Measurements from ENCODE around the gene ABI3BP. TPM values are rescaled to one million over a fixed set of nuclear protein-coding genes. Genes with fewer than 3 reads are reported as not detected.

Gene ABI3BP
- total RNA-seq, 2 donors from 2014 or later = not detected

DNA sequence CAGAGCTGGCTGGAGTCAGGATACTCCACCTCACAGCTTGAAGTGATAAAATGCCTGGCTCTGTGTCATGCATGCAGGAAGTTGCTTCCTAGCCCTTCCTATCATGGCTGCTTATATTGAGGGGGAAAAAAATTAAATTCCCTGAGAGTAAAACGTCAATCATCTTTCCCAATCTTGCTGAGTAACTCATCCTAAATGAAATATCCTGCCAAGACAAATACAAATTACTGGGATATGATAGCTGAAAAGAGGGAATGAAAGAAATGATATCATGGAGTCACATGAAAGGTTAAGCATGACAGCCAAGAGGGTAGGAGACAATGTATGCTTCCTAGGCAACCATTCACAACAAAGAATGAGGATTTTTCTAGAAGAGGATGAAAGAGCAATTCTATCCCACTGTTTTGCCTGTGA lies 110.6 kb downstream of the ABI3BP start:
- Mint-ChIP-seq H3K27me3 (peaks cover 24% of the 10 kb centered on the region), H3K27ac (no peak overlapping the region), H3K4me1 (no peaks in the 10 kb centered on the region), H3K36me3 (ENCODE audit: low read depth) (no peaks in the 10 kb centered on the region), H3K4me3 (no peak overlapping the region)
- DNase-seq (no peak), ATAC-seq (no peak)
- H3K9me3 ChIP-seq (ENCODE audit: control insufficient read depth, low read length, poor library complexity, severe bottlenecking) = no peaks in the 10 kb centered on the region

DNA sequence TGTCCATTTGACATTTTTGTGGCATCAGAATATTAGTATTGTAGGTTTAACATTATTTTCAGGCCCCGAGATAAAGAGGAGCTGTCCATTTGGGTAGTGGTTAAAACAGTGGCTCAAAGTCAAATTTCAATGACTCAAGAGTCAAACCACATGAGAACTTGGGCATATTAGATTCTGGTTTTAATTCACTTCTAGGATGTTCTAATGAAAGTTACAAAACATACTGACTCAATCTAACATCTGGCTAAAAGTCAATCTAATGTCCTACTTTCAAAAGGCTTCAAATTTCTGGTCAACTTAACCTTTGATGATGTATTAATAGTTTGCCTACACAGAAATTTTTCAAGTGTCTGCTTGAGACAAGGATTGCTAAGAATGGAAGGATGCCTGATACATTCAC lies 112.4 kb downstream of the ABI3BP start:
- Mint-ChIP-seq H3K4me3 (no peak overlapping the region), H3K4me1 (no peaks in the 10 kb centered on the region), H3K27me3 (peaks cover 29% of the 10 kb centered on the region), H3K36me3 (ENCODE audit: low read depth) (no peaks in the 10 kb centered on the region), H3K27ac (no peak overlapping the region)
- ATAC-seq (no peak), DNase-seq (no peak)
- H3K9me3 ChIP-seq (ENCODE audit: control insufficient read depth, low read length, poor library complexity, severe bottlenecking) = no peaks in the 10 kb centered on the region

DNA sequence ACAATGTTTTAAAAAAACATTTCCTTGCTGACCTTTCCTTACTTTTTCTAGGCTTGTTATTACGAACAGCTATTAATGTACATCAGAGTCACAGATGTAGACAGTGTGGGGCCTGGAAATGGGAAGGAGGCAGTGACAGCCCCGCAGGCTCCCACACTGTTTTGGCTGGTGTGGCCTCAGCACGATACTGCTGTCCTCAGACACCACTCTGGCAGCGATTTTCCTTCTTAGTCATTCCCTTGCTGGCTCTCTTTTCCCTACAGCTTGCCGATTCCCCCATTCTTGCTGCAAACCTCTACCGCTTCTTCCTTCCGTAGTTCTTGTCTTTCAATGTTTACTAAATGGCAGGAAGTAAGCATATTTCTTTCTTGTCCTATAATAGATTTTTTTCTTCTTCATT lies 113.1 kb downstream of the ABI3BP start:
- DNase-seq (no peak), ATAC-seq (no peak)
- H3K4me3 Mint-ChIP-seq = no peak overlapping the region
- H3K9me3 ChIP-seq (ENCODE audit: control insufficient read depth, low read length, poor library complexity, severe bottlenecking) = no peaks in the 10 kb centered on the region
- no peak overlapping the region for H3K27ac Mint-ChIP-seq
- peaks cover 34% of the 10 kb centered on the region for H3K27me3 Mint-ChIP-seq
- no peaks in the 10 kb centered on the region for H3K36me3 Mint-ChIP-seq (ENCODE audit: low read depth)
- no peaks in the 10 kb centered on the region for H3K4me1 Mint-ChIP-seq

DNA sequence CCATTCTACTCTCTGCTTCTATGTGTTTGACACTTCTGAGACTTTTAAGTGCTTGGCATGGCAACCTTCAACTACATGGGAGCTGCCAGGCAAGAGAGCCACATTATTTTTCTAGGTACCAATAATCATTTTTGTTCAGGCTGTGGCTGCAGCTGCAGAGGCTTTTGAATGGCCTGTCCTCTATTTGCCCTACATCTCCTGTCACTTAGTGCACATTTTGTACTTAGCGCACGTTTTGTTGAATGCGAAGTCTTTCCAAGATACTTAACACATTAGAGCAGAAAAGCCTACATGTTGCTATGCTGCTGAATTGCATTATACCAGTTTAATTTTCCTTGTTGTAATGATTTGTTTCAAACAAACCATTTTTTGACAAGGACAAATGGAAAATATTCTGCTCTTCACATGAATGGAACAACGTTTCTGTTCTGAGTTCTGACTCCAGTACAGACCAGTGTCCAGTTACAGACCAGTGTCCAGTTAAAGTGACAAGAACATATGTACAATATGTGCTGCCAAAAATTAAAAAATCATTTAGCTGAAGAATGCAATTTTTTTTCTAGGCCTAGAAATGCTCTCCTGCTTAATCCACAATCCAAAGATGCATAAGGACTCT lies 113.9 kb downstream of the ABI3BP start:
- Mint-ChIP-seq H3K4me1 (no peaks in the 10 kb centered on the region), H3K27me3 (peaks cover 32% of the 10 kb centered on the region), H3K4me3 (no peak overlapping the region), H3K27ac (no peak overlapping the region), H3K36me3 (ENCODE audit: low read depth) (no peaks in the 10 kb centered on the region)
- H3K9me3 ChIP-seq (ENCODE audit: control insufficient read depth, low read length, poor library complexity, severe bottlenecking) = no peaks in the 10 kb centered on the region
- ATAC-seq (no peak), DNase-seq (no peak)

DNA sequence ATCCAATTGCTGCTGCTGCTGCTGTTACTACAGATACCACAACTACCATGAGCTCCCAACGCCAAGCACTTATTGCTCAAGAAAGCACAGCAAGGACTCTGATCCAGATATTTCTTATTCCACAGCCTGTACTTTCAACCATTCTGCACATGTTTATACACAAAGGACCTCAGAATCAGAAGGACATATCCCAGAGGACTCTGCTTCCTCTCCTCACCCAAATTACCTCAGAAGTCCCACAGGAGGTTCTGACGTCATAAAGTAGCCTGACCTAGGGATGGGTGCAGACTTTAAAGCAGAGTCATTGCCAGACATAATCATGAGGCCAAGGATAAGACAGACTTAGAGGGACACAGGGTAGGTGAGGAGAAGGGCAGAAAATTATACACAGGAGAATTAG lies 115.9 kb downstream of the ABI3BP start:
- ATAC-seq (no peak), DNase-seq (no peak)
- H3K4me1 Mint-ChIP-seq = no peaks in the 10 kb centered on the region

DNA sequence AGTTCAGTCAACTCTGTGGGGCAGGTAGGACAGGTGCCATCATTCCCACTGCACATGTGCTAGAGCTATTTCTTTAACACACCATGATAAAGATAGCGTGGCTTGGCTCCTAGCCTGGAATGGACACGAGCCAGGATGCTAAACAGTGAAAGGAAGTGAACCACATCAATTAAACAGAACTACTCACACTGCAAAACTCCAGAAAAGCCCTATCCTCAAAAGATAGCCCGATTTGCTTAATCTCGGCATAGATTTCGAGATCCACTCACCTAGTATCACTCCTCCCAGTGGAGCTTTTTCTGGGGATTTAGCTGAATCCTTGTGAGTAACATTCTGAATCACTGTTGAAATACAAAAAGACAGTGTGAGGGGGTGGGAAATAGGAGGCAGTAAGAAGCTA lies 118.0 kb downstream of the ABI3BP start:
- ATAC-seq (no peak), DNase-seq (no peak)
- Mint-ChIP-seq H3K27ac (no peak overlapping the region), H3K36me3 (ENCODE audit: low read depth) (no peaks in the 10 kb centered on the region), H3K4me1 (no peaks in the 10 kb centered on the region), H3K4me3 (no peak overlapping the region), H3K27me3 (peaks cover 39% of the 10 kb centered on the region)
- no peaks in the 10 kb centered on the region for H3K9me3 ChIP-seq (ENCODE audit: control insufficient read depth, low read length, poor library complexity, severe bottlenecking)

More for the DNA sequence above, 115.9 kb downstream of the ABI3BP start:
- no peak overlapping the region for H3K4me3 Mint-ChIP-seq
- H3K9me3 ChIP-seq (ENCODE audit: control insufficient read depth, low read length, poor library complexity, severe bottlenecking) = no peaks in the 10 kb centered on the region
- no peaks in the 10 kb centered on the region for H3K36me3 Mint-ChIP-seq (ENCODE audit: low read depth)
- no peak overlapping the region for H3K27ac Mint-ChIP-seq
- H3K27me3 Mint-ChIP-seq = peaks cover 38% of the 10 kb centered on the region

DNA sequence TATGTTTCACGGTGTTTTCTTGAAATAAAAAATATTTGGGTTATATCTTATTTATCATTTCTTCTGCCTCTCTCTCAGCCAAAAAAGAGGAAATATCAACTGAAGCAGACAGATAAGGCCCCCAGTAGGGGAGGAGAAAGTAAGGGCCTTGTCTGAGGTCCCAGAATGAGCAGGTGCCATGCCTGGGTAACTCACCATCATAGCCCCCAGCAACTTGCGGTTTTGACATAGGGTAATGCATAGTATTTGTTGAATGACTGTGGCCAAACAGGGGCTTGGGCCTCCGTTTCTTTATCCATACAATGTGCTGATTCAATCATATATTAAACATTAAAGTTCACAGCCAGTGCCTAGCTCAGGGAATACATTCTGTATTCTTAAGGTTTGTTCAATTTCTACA lies 119.6 kb downstream of the ABI3BP start:
- no peaks in the 10 kb centered on the region for H3K9me3 ChIP-seq (ENCODE audit: control insufficient read depth, low read length, poor library complexity, severe bottlenecking)
- H3K4me3 Mint-ChIP-seq = no peak overlapping the region
- no peaks in the 10 kb centered on the region for H3K4me1 Mint-ChIP-seq
- no peaks in the 10 kb centered on the region for H3K36me3 Mint-ChIP-seq (ENCODE audit: low read depth)
- no peak overlapping the region for H3K27ac Mint-ChIP-seq
- ATAC-seq (no peak), DNase-seq (no peak)
- H3K27me3 Mint-ChIP-seq = peaks cover 55% of the 10 kb centered on the region

DNA sequence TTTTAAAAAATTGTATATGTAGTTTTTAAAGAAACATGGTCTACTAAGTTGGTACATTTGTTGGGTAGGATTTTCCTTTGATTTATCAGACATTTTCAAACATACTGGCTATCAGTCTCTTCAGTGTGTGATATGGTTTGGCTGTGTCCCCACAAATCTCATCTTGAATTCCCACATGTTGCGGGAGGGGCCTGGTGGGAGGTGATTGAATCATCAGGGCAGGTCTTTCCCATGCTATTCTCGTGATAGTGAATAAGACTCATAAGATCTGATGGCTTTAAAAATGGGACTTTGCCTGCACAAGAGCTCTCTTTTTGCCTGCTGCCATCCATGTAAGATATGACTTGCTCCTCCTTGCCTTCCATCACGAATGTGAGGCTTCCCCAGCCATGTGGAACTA lies 121.9 kb downstream of the ABI3BP start:
- no peaks in the 10 kb centered on the region for H3K9me3 ChIP-seq (ENCODE audit: control insufficient read depth, low read length, poor library complexity, severe bottlenecking)
- DNase-seq = no peak
- no peak overlapping the region for H3K4me3 Mint-ChIP-seq
- peaks cover 2% of the 10 kb centered on the region for H3K4me1 Mint-ChIP-seq
- H3K27ac Mint-ChIP-seq = no peak overlapping the region
- H3K27me3 Mint-ChIP-seq = peaks cover 57% of the 10 kb centered on the region
- no peaks in the 10 kb centered on the region for H3K36me3 Mint-ChIP-seq (ENCODE audit: low read depth)
- no peak for ATAC-seq

DNA sequence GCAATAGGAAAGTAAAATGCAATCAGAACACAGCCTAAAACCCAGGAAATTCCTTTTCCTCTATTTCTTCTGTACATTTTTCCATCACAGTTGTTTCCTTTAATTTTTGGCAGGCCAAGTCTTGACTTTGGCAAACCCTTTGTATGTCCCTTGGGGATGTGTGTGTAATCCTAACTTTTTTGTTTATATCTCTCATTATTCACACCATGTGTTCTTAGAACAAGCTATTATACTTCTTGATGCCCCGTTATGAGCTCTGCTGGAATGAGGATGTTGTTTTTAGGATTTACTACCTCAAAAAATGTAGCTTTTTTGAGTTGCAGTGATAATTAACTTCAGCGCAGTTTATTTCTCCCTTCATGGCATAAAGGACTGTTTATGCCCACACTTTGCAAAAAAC lies 123.4 kb downstream of the ABI3BP start:
- H3K27me3 Mint-ChIP-seq = peaks cover 60% of the 10 kb centered on the region
- H3K36me3 Mint-ChIP-seq (ENCODE audit: low read depth) = no peaks in the 10 kb centered on the region
- ATAC-seq = no peak
- DNase-seq = no peak
- no peak overlapping the region for H3K4me3 Mint-ChIP-seq
- H3K27ac Mint-ChIP-seq = no peak overlapping the region
- no peaks in the 10 kb centered on the region for H3K9me3 ChIP-seq (ENCODE audit: control insufficient read depth, low read length, poor library complexity, severe bottlenecking)
- peaks cover 2% of the 10 kb centered on the region for H3K4me1 Mint-ChIP-seq

DNA sequence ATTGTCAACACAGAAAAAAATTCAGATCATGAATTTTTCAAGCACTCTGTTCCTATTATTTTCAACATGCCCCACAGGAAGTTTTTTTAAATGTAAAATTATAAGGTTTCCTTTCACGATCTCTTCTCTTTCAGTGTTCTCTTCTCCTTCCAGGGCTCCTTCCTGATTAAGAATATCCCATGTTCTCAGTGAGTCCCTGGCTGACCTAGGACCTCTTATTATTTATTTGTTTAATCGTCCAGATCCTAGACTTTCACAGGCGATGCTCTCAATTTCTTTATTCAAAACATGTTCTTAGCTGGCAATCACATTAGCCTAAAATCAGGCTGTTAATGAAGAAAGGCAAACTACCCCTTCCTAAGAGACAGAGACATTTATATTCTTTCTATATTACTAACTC lies 124.3 kb downstream of the ABI3BP start:
- no peaks in the 10 kb centered on the region for H3K36me3 Mint-ChIP-seq (ENCODE audit: low read depth)
- no peak overlapping the region for H3K27ac Mint-ChIP-seq
- H3K4me3 Mint-ChIP-seq = no peak overlapping the region
- DNase-seq = no peak
- peaks cover 2% of the 10 kb centered on the region for H3K4me1 Mint-ChIP-seq
- no peaks in the 10 kb centered on the region for H3K9me3 ChIP-seq (ENCODE audit: control insufficient read depth, low read length, poor library complexity, severe bottlenecking)
- no peak for ATAC-seq
- H3K27me3 Mint-ChIP-seq = peaks cover 52% of the 10 kb centered on the region

DNA sequence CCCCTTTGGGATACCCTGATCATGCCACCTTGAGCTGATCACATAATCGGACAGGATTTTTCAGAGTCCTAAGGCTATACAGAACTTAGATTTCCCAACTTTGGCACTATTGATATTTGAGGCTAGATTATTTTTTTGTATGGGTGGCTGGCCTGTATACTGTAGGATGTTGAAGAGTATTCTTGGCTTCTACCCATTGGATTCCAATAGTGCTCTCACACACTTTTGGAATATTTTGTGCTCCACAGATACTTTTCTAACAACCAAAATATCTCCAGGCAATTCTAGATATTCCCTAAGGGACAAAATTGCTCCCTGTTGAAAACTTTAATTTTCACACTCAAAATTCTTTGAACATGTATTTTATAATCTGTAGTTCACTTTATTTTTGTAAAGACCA lies 125.1 kb downstream of the ABI3BP start:
- ATAC-seq = no peak
- no peaks in the 10 kb centered on the region for H3K36me3 Mint-ChIP-seq (ENCODE audit: low read depth)
- no peaks in the 10 kb centered on the region for H3K9me3 ChIP-seq (ENCODE audit: control insufficient read depth, low read length, poor library complexity, severe bottlenecking)
- no peak for DNase-seq
- peaks cover 47% of the 10 kb centered on the region for H3K27me3 Mint-ChIP-seq
- peaks cover 2% of the 10 kb centered on the region for H3K4me1 Mint-ChIP-seq
- no peak overlapping the region for H3K4me3 Mint-ChIP-seq
- H3K27ac Mint-ChIP-seq = no peak overlapping the region

DNA sequence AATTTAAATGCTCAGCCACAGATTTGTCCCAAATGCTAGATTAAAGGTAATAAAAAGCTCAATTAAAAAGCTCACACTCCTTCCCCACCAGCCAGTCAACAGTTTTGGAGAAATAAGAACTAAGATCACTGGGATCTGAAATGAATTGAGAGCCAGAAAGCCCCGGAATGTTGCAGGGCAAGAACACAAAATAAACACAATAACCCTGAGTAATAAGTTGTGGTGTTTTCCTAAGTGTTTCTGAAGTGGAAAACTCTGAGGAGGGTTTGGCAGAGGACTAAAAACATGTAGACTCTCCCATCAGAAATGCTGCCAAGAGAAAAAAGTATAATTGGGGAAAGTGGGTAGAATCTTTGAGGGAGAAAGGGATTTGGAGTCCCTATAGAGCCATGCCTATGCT lies 127.8 kb downstream of the ABI3BP start:
- Mint-ChIP-seq H3K36me3 (ENCODE audit: low read depth) (no peaks in the 10 kb centered on the region), H3K27ac (no peak overlapping the region), H3K27me3 (peaks cover 45% of the 10 kb centered on the region), H3K4me1 (peaks cover 2% of the 10 kb centered on the region), H3K4me3 (no peak overlapping the region)
- DNase-seq (no peak), ATAC-seq (no peak)
- no peaks in the 10 kb centered on the region for H3K9me3 ChIP-seq (ENCODE audit: control insufficient read depth, low read length, poor library complexity, severe bottlenecking)

DNA sequence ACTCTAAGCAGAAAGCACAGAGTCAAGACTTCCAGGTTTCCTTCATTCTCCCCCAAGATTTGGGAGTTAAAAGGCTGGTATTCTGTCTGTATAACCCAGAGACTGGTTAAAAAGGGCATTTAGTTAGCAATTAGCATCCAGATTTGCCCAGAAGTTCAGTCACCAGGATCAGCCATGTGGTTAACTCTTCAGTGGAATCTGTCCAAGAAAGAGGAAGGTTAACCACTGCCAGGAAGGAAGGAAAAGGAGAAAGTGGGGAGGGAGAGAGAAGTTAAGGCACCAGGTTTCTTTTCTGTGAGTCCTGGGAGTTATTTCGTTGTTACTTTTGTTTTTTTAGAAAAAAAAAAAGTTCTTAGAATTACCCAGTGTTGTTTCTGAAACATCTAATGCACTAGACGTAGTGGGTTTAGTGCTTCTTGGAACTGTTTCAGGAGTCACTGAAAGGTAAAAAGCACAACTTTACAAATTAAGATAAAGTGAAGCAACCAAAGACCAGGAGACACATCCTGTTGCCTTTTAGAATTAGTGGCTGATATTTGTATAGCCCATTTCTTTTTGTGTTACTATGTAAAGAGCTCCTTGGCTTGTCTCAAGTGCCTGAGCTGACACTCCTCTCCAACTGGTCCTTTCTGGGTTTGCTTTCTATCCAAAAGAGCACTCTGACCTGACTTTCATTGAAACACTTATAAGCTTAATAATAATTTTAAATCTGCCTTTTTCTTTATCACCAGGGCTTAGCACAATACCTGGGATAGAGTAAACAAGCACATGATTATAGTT lies 128.6 kb downstream of the ABI3BP start:
- H3K9me3 ChIP-seq (ENCODE audit: control insufficient read depth, low read length, poor library complexity, severe bottlenecking) = no peaks in the 10 kb centered on the region
- Mint-ChIP-seq H3K36me3 (ENCODE audit: low read depth) (no peaks in the 10 kb centered on the region), H3K27ac (no peak overlapping the region), H3K27me3 (peaks cover 44% of the 10 kb centered on the region), H3K4me3 (no peak overlapping the region), H3K4me1 (peaks cover 2% of the 10 kb centered on the region)
- no peak for ATAC-seq
- DNase-seq = no peak

DNA sequence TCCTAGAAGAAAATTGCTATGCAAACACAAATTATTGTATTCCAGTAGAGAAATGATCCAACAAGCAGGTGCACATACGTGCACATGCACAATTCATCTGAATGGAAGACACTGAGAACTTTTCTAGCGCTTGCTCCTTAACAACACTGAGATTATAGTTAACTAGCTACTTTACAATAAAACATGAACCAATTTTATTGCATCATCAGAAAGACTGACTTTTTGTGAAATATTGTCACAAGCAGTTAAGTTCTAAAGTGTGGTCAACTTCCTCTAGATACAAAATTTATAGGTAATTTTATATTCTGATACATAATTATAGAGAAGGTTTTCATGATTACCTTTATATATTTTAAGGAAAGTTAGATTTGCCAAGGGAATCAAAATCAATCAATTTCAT lies 135.4 kb downstream of the ABI3BP start:
- ATAC-seq (no peak), DNase-seq (no peak)
- H3K27me3 Mint-ChIP-seq = peaks cover 40% of the 10 kb centered on the region
- no peaks in the 10 kb centered on the region for H3K9me3 ChIP-seq (ENCODE audit: control insufficient read depth, low read length, poor library complexity, severe bottlenecking)
- H3K4me1 Mint-ChIP-seq = no peaks in the 10 kb centered on the region
- H3K27ac Mint-ChIP-seq = no peak overlapping the region
- no peak overlapping the region for H3K4me3 Mint-ChIP-seq
- no peaks in the 10 kb centered on the region for H3K36me3 Mint-ChIP-seq (ENCODE audit: low read depth)

Measured in T-helper 17 cell (primary cell).